HuH-7 (cell line): Measurements from ENCODE around the gene CDH15.
"Not testable (repeated sequence)": the region's sequence is repeated elsewhere in the genome, so short reads cannot be mapped to it uniquely, and the experiment has no call there.

ENCODE experiments used
- DNase-seq: peaks from one replicate; pipeline ENCODE4 v3.0.0; 2011; ENCODE audit warnings: low spot score

Gene CDH15

DNA sequence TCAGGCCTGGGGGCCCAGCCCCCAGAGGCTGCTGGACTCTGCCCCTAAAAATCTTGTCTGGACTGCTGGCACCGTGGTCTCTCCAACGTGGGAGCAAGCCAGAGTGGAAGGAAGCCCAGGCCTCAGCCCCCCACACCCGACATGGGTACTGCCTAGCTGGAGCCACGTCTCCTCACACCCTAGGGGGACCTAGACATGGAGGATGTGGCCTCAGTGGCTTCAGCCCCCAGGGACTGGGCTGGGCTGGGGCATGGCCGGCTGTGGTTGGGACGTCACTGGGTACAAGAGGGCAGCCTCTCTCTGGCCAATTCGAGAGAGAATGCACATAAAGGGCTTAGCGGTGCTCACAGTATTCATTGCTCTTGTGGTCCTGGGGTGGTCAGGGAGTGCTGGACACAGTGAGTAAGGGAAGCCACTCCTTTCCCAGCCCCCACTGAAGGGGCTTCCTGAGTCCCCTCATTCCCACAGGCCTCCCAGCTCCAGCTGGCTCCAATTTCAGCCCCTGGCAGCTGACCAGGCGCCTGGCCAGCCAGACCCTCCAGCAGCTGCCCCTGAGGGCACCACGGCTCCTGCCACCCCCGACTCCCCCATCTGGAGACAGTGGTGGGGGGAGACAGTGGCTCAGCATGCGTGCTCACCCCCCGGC is 1.1 kb downstream of the CDH15 start:
- DNase-seq: no peak

DNA sequence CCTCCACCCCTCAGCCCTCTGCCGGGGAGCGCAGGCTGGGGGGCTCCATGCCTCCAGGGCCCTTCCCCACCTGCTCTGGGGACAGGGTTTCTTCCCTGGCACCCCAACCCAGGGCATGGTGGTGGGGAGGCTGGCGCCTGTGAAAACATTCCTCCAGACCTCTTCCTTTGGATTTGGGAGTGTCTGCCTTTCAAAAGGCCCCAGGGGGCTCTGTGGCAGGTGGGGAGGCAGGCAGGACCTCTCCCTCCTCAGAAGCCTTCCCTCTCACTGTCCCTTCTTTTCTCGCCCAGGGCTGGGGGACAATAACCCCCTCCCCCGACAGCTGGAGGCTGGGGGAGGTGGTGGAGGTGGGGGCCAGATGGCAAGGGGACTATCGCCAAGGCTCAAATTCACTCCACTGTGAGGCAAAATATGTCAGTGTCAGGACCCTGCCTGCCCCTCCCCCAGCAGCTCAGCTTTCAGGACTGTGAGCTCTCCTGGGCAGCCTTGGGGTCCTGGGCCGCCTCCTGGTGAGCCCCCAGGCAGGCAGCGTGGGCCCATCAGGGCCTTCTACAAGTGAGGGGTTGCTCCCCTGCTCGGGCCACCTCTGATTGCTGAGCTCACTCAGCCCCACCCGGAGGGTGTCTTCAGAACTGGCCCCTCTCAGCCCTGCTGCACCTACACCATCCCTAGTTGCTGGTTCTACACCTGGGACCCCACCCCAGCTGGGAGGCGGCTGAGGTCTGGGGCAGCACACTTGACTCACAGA is 1.8 kb downstream of the CDH15 start:
- no peak for DNase-seq

DNA sequence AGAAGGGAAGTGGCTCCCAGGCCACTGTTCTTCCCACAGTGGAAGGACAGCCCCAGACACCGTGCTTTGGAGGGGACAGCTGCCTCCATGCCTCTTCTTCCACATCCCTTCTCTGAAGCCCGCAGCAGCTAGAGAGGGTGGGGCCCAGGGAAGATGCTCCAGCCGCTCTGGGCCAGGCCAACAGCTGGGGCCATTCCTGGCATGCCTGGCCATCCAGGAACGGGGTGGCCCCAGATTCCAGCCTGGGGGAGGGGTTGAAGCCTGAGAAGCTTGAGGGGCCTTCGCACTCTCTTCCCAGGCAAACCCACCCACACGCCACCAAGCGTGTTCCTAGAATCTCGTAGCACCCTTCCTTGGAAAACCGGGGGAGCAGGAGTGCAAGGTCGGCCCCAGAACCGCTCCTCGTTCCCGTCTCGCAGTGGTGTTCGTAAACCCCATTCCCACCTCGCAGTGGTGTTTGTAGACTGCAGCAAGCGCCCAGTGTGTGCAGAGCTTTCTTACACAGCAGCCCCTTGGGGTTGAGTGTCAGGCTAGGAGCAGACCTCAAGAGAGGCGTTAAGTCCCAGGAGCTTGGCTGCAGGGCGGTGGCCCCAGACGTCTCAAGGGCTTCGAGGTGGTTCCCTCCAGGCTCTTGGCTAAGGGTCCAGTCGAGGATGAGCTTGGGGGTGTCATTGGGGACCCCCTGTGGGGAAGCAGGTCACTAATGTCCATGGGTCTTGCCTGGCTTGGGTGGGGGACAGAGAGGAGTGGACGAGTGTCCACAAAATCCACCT is 2.7 kb downstream of the CDH15 start:
- no peak for DNase-seq

DNA sequence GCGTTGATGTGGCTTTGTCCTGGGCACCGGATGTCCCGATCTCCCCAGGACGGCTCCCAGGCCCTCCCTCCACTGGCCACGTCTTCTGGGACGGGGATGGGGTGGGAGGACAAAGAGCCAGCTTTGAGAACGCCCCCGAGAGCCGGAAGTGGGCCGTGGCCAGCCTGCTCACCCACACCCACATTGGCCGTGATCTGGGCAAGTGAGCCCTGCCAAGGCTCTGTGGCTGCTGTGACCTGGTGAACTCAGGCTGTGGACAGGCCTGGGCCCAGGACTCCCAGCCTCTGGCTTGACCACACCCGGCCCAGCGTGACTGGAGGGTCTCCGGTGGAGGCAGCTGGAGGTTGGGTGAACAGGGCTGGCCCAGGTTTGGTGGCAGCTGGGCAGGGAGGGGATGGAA is 3.3 kb downstream of the CDH15 start:
- no peak for DNase-seq

DNA sequence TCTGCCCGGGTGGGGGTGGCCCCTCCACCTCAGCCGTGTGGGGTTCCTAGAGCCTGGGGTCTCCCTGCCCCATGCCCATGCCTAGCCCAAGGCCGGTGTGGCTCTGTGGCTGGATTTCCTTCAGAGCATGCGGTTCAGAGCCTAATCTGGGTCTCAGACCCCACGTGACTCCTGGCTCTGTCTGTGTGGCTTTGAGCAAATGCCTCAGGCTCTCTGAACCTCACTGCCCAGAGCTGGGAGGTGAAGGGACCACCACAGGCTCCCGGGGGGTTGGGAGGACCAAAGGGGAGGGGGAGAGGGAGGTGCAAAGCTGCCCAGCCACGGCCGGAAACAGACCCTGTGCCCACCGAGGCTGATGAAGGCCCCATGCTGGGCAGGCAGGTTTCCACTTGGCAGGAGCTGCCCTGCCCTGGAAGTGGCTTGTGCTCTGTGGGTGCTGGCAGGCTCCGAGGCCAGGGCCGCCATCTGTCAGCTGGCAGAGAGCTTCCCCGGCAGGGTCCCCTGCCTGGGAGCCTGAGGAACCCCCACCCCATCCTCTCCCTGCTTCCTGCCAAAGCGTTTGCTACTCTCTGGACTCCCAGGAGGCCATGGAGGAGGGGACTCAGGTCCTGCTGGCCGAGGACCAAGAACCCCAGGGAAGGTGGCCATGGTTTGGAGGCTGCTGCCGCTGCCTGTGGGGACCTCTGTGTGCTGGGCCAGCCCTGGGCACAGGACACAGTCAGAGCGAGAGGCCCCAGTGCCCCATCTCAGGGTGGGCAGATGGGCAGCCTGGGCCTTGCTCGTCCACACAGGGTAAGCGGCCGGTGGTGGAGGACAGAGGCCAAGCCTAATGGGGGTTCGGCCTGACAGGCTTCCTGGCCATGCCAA is 4.0 kb downstream of the CDH15 start:
- no peak for DNase-seq

DNA sequence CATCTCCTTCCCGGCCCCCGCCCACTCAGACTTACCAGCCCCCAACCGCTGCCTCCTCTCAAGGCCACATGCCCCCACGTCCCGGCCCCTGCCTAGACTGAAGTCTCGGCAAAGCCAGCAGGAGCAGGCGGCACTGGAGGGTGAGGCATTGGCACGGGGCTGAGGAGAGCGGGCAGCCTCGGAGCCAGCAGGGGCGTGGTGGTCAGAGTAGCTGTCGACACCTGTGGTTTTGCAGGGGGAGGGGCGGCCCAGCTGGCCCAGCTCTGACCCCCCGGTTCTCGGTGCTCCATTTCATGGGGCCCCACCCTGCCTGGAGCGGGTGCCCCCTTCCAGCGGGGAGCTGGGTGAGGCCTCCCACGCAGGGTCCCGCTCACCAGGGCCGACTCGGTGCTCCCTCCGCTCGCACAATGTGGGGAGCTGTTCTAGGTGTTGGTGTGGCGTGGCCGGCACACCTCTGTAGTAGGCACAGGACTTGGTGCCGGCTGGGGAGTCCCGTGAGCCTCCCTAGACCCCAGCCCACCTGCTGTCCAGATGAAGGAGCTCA is 4.7 kb downstream of the CDH15 start:
- DNase-seq: no peak

DNA sequence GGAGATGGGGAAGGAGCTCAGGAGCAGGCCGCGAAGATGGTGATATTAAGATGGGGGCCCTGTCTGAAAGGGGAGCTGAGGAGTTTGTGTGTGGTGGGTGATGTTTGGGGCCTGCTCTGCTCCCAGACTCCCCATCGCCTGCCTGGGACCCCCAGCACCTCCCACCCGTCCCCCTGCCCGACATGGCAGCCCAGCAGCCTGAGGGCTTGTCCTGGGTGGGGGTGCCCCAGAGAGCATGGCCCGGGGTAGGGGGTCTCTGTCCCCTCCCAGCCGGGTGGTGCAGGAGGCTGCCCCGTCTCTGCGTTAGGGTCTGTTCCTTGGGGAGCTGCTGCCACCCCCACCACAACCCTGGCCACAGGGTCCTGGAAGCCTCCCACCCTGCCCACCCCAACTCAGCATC is 5.2 kb downstream of the CDH15 start:
- DNase-seq: no peak

DNA sequence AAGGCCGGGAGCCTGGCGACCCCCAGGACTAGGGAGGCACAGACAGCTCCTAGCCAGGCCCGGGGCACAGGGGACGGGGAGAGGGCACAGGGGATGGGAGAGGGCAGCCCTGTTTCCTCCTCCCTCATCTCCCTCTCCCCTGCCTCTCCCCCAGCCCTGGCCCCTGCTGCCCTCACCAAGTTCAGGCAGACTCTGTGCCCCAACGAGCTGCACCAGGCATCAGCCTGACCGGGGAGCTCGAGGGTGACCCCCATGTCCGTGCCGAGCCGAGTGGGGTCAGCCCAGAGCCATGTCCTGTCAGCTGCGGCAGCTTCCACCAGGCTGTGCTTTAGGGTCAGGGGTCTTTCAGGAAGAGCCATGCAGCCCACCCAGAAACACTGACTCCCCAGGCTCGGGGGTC is 6.0 kb downstream of the CDH15 start:
- no peak for DNase-seq

DNA sequence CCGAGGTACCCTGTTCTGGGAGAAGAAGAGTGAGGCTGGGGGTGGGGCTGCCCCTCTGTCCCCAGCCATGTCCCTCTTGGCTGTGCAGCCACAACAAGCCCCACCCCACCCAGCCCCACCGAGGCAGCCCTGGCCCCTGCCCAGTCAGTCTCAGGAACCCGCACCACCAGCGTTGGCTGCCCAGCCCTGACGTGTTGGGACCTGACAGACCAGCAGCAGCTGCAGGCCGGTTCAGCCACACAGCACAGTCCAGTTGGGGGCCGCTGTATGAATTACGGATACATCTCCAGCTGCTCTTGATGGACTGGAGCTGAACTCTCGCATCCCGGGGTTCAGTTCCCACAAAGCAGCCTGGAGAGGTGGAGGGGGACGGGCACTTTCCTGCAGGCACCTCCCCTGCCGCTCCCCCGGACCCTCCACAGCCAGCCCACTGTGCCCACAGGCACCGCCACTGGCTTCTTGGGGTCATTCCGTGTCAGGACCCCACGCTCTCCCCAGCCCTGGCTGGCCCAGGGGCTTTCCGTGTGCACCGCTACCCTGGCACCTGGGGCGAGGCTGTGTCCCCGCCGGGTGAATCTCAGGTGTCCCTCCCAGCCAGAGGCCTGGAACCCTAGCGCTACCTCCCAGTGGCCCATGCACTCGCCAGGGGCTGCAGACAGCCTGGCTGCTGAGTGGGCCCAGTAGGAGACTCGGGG is 7.1 kb downstream of the CDH15 start:
- DNase-seq: no peak

DNA sequence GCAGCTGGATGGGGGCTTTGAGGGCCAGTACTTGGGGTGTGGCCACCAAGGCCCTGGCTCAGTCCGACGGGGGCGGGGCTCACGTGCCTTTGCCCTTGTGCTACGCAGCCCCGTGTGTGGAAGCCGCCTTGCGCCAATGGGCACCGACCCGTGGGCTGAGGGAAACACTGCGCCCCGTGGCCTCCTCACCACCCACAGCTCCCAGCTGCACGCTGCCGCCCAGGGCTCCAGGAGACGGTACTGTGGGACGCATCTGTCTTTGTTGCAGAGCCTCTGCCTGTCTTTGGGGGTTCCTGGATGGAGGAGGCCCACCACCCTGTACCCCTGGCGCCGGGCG is 7.6 kb downstream of the CDH15 start:
- DNase-seq: no peak

DNA sequence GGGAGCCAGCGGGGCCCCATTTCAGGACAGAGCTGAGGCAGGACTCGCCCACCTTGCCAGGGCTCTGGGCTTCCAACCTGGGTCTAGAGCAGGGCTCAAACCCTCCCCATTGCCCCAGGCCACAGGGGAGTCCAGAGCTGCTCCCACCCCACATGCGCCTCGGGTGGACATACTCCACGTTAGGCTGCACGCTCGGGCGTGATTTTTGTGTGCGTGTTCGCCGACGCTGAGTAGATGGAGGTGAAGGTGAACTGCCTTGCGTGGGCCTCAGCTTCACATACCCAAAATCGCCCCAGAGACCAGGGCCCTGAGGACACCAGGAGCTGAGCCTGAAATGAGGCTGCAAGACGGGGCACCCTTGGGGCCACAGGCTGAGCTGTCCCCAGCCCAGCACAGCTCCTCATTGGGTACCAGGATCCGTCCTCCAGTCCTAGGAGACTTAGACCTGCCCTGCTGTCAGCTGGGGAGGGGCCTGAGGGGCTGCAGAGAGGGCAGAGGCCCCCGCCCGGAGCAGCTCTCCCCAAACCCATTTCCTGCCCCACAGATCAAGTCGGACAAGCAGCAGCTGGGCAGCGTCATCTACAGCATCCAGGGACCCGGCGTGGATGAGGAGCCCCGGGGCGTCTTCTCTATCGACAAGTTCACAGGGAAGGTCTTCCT is 8.2 kb downstream of the CDH15 start:
- DNase-seq: no peak

DNA sequence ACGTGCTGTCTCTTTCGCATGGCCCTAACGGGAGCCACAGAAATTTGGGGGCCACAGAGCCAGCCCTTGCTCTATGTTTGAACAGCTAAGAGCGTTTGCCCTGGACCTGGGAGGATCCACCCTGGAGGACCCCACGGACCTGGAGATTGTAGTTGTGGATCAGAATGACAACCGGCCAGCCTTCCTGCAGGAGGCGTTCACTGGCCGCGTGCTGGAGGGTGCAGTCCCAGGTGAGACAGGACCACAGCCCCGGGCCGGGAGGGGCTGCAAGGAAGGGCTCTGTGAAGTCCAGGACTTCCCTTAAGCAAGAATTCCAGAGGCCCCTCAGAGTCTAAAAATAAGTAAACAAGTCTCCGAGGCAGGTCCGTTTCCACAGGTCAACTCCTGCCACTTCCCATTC is 11.9 kb downstream of the CDH15 start:
- DNase-seq: no peak

DNA sequence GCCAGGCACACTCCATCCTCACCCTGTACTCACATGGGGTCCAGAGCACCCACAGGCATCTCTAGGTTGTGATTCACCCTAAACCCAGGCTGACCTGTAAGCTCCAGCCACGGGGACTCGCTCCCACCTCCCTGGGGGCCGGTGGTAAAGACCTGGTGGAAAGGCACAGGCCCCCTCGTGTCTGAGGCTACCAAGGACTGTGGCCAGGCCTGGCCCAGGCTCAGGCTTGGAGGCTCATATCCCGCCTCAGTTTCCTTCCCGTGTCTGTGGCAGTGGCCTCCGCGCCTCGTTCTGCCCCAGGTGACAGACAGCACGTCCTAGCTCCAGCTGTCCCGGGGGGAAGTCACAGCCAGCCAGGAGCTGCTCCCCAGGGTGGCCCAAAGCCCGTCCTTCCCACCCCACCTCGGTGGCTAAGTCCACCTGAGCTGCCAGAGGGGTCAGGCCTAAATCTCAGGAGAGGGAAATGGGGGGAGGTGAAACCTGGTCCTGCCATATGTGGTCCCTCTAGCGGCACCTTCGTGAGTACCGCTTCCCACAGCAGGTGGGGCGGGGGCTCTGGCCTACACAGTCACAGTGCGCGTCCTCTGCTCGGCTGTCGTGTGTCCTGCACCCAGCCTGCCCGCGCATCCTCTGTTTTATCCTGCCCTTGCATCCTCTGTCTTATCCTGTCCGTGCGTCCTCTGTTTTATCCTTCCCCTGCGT is 12.6 kb downstream of the CDH15 start:
- no peak for DNase-seq

DNA sequence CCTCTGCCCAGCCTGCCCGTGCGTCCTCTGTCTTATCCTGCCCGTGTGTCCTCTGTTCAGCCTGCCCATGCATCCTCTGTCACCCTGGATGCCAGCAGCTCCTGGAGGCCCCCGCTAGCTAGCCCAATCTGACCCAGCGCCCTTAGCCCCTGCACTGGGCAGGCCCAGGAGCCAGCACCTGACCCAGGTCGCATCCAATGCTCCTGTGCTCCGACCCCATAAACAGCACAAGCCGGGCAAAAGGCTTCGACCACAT is 13.1 kb downstream of the CDH15 start:
- DNase-seq: no peak

DNA sequence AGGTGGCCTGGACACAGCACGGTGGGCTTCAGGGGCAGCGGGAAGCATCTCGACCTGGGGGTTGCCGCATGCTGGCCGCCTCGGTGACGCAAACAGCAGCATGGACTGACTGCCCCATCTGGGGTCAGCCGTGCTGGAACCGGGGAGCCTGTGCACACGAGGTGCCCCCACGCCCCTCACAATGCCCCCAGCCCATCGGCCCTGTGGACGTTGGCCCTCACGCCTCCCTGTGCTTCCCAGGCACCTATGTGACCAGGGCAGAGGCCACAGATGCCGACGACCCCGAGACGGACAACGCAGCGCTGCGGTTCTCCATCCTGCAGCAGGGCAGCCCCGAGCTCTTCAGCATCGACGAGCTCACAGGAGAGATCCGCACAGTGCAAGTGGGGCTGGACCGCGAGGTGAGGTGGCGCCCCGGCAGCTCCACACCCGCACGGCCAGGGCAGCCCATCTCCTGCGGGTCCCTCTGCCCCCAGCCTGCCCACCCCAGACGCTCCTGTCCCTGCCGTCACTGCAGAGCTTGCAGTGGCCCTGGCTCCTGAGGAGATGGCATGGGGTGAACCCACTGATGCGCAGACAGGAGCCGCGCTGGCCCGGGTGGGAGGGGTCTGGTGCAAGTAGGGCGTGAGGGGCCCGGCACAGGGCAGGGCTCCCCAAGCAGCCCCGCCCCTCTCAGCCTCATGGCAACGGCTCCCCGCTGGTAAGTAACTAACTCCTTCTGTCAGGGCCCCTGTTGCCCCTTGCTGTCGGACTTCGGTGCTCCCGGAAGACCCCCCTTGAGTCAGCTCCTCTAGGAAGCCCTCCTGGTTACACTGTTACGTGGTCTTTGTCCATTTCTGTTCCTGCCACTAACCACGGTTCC is 13.6 kb downstream of the CDH15 start:
- no peak for DNase-seq

DNA sequence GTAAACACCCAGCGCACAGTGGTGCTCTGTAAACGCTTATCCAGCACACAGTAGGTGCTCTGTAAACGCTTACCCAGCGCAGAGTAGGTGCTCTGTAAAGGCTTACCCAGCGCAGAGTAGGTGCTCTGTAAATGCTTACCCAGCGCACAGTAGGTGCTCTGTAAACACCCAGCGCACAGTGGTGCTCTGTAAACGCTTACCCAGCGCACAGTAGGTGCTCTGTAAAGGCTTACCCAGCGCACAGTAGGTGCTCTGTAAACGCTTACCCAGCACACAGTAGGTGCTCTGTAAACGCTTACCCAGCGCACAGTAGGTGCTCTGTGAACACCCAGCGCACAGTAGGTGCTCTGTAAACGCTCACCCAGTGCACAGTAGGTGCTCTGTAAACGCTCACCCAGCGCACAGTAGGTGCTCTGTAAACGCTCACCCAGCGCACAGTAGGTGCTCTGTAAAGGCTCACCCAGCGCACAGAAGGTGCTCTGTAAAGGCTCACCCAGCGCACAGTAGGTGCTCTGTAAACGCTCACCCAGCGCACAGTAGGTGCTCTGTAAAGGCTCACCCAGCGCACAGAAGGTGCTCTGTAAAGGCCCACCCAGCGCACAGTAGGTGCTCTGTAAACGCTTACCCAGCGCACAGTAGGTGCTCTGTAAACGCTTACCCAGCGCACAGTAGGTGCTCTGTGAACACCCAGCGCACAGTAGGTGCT is 14.5 kb downstream of the CDH15 start:
- DNase-seq: not testable (repeated sequence)

DNA sequence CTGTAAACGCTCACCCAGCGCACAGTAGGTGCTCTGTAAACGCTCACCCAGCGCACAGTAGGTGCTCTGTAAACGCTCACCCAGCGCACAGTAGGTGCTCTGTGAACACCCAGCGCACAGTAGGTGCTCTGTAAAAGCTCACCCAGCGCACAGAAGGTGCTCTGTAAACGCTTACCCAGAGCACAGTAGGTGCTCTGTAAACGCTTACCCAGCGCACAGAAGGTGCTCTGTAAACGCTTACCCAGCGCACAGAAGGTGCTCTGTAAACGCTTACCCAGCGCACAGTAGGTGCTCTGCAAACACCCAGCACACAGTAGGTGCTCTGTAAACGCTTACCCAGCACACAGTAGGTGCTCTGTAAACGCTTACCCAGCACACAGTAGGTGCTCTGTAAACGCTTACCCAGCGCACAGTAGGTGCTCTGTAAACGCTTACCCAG is 15.1 kb downstream of the CDH15 start:
- not testable (repeated sequence) for DNase-seq

DNA sequence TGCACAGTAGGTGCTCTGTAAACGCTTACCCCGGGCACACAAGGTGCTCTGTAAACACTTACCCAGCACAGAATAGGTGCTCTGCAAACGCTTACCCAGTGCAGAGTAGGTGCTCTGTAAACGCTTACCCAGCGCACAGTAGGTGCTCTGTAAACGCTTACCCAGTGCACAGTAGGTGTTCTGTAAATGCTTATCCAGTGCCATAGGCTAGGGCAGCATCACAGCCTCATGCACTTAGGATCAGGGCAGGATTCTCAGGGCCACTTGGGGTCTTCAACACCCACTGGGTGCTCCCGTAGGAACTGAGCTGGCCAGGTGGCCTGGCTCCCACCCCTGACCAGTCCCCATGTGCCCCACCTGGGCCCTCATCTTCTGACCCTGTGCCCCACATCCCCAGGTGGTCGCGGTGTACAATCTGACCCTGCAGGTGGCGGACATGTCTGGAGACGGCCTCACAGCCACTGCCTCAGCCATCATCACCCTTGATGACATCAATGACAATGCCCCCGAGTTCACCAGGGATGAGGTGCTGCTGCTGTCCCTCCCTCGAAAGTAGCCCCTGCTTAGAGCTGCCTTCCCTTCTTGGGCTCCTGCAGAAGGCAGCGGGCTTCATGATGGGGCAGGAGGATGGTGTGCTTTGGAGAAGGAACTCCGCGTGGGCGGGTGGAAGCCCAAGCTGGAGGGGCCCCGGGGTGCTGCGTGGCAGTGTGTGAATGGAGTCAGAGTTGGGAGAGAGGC is 15.7 kb downstream of the CDH15 start:
- DNase-seq: no peak
